HEK293 (cell line): Measurements from ENCODE around the gene CACNA1C.

ENCODE experiments used
- CTCF ChIA-PET: fragments of 350-600 bp; formaldehyde crosslinking; extraction: SDS; loops from one replicate; lab custom pipeline; 2021; ENCODE audit warnings: antibody characterized with exemption; lab: Yijun Ruan, JAX
- POLR2A ChIA-PET: fragments of 300-600 bp; formaldehyde crosslinking; extraction: SDS; loops from one replicate; lab custom pipeline; 2020; ENCODE audit warnings: antibody characterized with exemption, inconsistent platforms; lab: Yijun Ruan, JAX
- H3K27ac ChIP-seq: fragments of 200-500 bp; sonication (Bioruptor generic); 2 replicates; pipeline ENCODE4 v1.5.1; 2014; ENCODE audit warnings: low read depth, low read length, control low read depth, inconsistent platforms; ENCODE audit errors: extremely low read depth
- H3K36me3 ChIP-seq, 2 experiments: fragments of 200-500 bp in 1 of 2; sonication (Bioruptor generic) in 1 of 2; 1 replicate in 1 of 2; 2 replicates in 1 of 2; pipeline ENCODE4 v1.5.1; 2014 to 2017; ENCODE audit warnings: inconsistent platforms in 2 of 2, low read length in 2 of 2; ENCODE audit not compliant: control insufficient read depth in 2 of 2, insufficient read depth in 1 of 2
- H3K4me1 ChIP-seq: fragments of 200-500 bp; sonication (Bioruptor generic); 2 replicates; pipeline ENCODE4 v1.5.1; 2014; ENCODE audit warnings: mild to moderate bottlenecking, low read length, inconsistent platforms; ENCODE audit not compliant: control insufficient read depth, insufficient read depth
- H3K4me3 ChIP-seq: 2 replicates; pipeline ENCODE4 v1.5.1; 2011; ENCODE audit warnings: low read depth, mild to moderate bottlenecking, control low read depth, low read length, moderate library complexity
- H3K9me3 ChIP-seq: fragments of 200-500 bp; sonication (Bioruptor generic); 2 replicates; pipeline ENCODE4 v1.5.1; 2014; ENCODE audit warnings: low read depth, low read length, inconsistent platforms; ENCODE audit not compliant: control insufficient read depth, insufficient read depth
- KLF10 ChIP-seq: fragments of 450-650 bp; IDR thresholded peaks from 2 replicates; pipeline ENCODE4 v1.5.1; 2018; ENCODE audit warnings: missing biosample characterization, mild to moderate bottlenecking, missing genetic modification characterization
- PATZ1 ChIP-seq: fragments of 450-650 bp; formaldehyde crosslinking; IDR thresholded peaks from 2 replicates; pipeline ENCODE4 v1.5.1; 2016; ENCODE audit warnings: missing biosample characterization, missing genetic modification characterization
- PRDM2 ChIP-seq: fragments of 450-650 bp; formaldehyde crosslinking; IDR thresholded peaks from 2 replicates; pipeline ENCODE4 v1.5.1; 2016; ENCODE audit warnings: missing biosample characterization, missing genetic modification characterization, borderline replicate concordance
- RBAK ChIP-seq: fragments of 450-650 bp; formaldehyde crosslinking; IDR thresholded peaks from 2 replicates; pipeline ENCODE4 v1.5.1; 2016; ENCODE audit warnings: missing biosample characterization, missing genetic modification characterization
- SP2 ChIP-seq: fragments of 450-650 bp; formaldehyde crosslinking; IDR thresholded peaks from 2 replicates; pipeline ENCODE4 v1.5.1; 2016; ENCODE audit warnings: missing biosample characterization, missing genetic modification characterization
- TRIM28 ChIP-seq: IDR thresholded peaks from 2 replicates; pipeline ENCODE4 v1.6.1; 2011; ENCODE audit warnings: low read length, control low read depth, borderline replicate concordance
- ZIC2 ChIP-seq: fragments of 450-650 bp; formaldehyde crosslinking; IDR thresholded peaks from 2 replicates; pipeline ENCODE4 v1.5.1; 2016; ENCODE audit warnings: missing biosample characterization, missing genetic modification characterization
- ZNF174 ChIP-seq: fragments of 450-650 bp; formaldehyde crosslinking; IDR thresholded peaks from 2 replicates; pipeline ENCODE4 v1.5.0; 2017; ENCODE audit warnings: missing biosample characterization, mild to moderate bottlenecking, missing genetic modification characterization
- ZNF19 ChIP-seq: fragments of 450-650 bp; formaldehyde crosslinking; IDR thresholded peaks from 2 replicates; pipeline ENCODE4; 2016; ENCODE audit warnings: missing biosample characterization, missing genetic modification characterization, low read depth
- ZNF292 ChIP-seq: fragments of 450-650 bp; formaldehyde crosslinking; IDR thresholded peaks from 2 replicates; pipeline ENCODE4 v1.5.1; 2016; ENCODE audit warnings: low read depth, missing biosample characterization, missing genetic modification characterization, borderline replicate concordance
- ZNF354C ChIP-seq: fragments of 450-650 bp; formaldehyde crosslinking; IDR thresholded peaks from 2 replicates; pipeline ENCODE4 v1.5.1; 2016; ENCODE audit warnings: missing biosample characterization, missing genetic modification characterization, low read depth, borderline replicate concordance
- ZNF362 ChIP-seq: fragments of 450-650 bp; formaldehyde crosslinking; IDR thresholded peaks from 2 replicates; pipeline ENCODE4 v1.5.1; 2016; ENCODE audit warnings: missing biosample characterization, missing genetic modification characterization
- ZNF473 ChIP-seq: fragments of 450-650 bp; formaldehyde crosslinking; IDR thresholded peaks from 2 replicates; pipeline ENCODE4 v1.5.1; 2017; ENCODE audit warnings: missing biosample characterization, missing genetic modification characterization
- ZNF518A ChIP-seq: fragments of 450-650 bp; formaldehyde crosslinking; conservative IDR thresholded peaks from 2 replicates; pipeline ENCODE4 v1.5.1; 2016; ENCODE audit warnings: low read depth, missing biosample characterization, missing genetic modification characterization
- ZNF555 ChIP-seq: fragments of 450-650 bp; formaldehyde crosslinking; conservative IDR thresholded peaks from 2 replicates; pipeline ENCODE4 v1.5.1; 2017; ENCODE audit warnings: missing biosample characterization, mild to moderate bottlenecking, missing genetic modification characterization, inconsistent platforms
- ZNF629 ChIP-seq: fragments of 450-650 bp; formaldehyde crosslinking; IDR thresholded peaks from 2 replicates; pipeline ENCODE4 v1.5.1; 2017; ENCODE audit warnings: missing biosample characterization, missing genetic modification characterization
- ZSCAN4 ChIP-seq: fragments of 450-650 bp; formaldehyde crosslinking; IDR thresholded peaks from 2 replicates; pipeline ENCODE4 v1.5.1; 2017; ENCODE audit warnings: missing biosample characterization, missing genetic modification characterization

Gene CACNA1C

GRCh38 chr12:2664721-2665577 lies 612.2 kb downstream of the CACNA1C start:
- TF ChIP-seq ZNF174 (tag by site-specific recombination) (no peak), ZIC2 (tag by site-specific recombination) (no peak), RBAK (no peak), PRDM2 (tag by site-specific recombination) (no peak), ZNF629 (tag by site-specific recombination) (no peak), ZNF354C (tag by site-specific recombination) (no peak), KLF10 (tag by site-specific recombination) (no peak), ZSCAN4 (tag by site-specific recombination) (no peak), ZNF19 (tag by site-specific recombination) (no peak), PATZ1 (tag by site-specific recombination) (no peak), ZNF292 (tag by site-specific recombination) (no peak), ZNF473 (tag by site-specific recombination) (no peak), SP2 (no peak), ZNF362 (tag by site-specific recombination) (no peak), ZNF555 (no peak), TRIM28 (no peak), ZNF518A (tag by site-specific recombination) (no peak)
- Histone ChIP-seq H3K4me1 (no peaks in the 10 kb centered on the region), H3K9me3 (no peaks in the 10 kb centered on the region), H3K36me3 (no peaks in the 10 kb centered on the region), H3K4me3 (no peak overlapping the region), H3K27ac (no peak overlapping the region)
- CTCF ChIA-PET: no interaction called here
- POLR2A ChIA-PET: no interaction called here
